22Rv1 (cell line): ENCODE measurements around the gene FAM9C.

Experiments used
- H3K27ac ChIP-seq: fragments of 450-650 bp; 2 replicates; pipeline ENCODE4 v1.5.1; 2017
- ZFX ChIP-seq: fragments of 450-650 bp; IDR thresholded peaks from 2 replicates; pipeline ENCODE4 v1.6.1; 2017; ENCODE audit warnings: antibody characterized with exemption, borderline replicate concordance
- TF ChIP-seq, protein P1 (sequence below): fragments of 450-650 bp; IDR thresholded peaks from 2 replicates; pipeline ENCODE4 v1.5.1; 2017; ENCODE audit warnings: mild to moderate bottlenecking

The FAM9C gene

DNA sequence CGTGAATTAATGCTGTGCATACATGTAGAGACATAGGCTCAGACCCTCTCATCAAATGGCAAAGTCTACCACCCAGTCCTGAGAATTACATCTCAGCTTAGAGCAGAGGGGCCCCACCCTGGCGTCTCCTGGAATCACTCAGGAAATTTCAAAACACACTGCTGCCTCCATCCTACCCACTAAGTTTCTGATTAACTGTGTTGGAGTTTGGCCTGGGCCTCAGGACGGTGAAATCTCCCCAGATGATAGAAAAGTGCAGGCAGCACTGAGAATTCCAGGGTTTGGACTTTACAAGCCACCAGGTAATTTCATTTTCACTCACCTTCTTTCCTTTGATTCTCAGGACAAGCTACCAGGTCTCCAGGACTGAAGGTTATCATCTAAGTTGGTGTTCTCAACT, 3.3 kb upstream of the FAM9C start:
- no peak overlapping the region for H3K27ac ChIP-seq
- no peak for TF ChIP-seq ZFX
- TF ChIP-seq, protein P1, sequence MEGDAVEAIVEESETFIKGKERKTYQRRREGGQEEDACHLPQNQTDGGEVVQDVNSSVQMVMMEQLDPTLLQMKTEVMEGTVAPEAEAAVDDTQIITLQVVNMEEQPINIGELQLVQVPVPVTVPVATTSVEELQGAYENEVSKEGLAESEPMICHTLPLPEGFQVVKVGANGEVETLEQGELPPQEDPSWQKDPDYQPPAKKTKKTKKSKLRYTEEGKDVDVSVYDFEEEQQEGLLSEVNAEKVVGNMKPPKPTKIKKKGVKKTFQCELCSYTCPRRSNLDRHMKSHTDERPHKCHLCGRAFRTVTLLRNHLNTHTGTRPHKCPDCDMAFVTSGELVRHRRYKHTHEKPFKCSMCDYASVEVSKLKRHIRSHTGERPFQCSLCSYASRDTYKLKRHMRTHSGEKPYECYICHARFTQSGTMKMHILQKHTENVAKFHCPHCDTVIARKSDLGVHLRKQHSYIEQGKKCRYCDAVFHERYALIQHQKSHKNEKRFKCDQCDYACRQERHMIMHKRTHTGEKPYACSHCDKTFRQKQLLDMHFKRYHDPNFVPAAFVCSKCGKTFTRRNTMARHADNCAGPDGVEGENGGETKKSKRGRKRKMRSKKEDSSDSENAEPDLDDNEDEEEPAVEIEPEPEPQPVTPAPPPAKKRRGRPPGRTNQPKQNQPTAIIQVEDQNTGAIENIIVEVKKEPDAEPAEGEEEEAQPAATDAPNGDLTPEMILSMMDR, result no peak

DNA sequence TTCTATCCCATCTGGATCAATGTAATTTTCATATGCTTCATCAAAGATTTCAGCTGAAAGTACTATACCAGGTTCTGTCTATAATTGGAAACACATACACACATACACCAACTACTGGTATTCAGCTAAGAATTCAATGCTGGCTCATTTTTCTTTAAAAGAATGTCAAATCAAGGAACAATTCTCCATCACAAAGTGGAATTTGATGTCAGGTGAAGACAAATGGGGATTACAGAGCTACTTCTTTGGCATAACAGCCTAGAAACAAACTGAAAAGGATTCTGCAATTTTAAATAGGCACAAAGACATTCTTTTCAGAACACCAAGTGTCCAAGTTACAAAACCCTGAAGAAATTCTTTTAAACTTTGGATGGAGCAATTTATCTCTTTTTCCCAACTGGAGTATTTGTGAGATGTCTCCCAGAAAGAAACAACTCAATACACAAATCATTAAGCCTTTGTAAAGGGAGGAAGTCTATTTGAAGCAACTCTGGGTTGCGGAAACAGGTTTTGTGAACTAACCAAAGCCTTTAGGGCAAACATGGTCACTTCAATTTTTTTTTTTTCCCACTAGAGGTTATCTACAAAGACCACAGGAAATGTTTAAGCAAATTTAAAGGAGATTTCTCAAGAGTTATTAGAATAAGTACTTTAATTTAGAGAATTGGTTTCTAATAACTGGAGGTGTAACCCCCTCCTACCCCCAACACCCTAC, 1.9 kb upstream of the FAM9C start:
- no peak for TF ChIP-seq ZFX
- TF ChIP-seq, protein P1, result no peak
- no peak overlapping the region for H3K27ac ChIP-seq

DNA sequence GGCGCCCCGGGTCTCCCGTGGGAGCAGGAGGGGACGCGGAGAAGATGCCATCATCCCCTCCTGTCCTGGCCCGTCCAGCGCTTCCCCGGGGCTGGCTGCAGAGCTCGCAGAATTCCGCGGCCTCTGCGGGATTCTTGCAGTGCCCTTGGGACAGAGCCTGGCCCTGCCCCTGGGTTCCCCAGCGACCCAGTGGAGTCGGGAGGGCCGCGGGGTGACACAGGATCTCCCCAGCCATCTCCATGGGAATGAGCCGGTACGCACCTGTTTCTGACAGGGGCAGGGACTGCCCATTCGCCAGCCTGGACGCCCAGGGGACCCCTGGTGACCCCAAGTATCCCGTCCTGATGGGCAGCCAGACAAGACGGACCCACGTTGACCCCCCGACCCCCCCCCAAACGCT, 482 bp downstream of the FAM9C start:
- H3K27ac ChIP-seq, result no peak overlapping the region
- TF ChIP-seq ZFX, result no peak
- TF ChIP-seq, protein P1, result no peak

DNA sequence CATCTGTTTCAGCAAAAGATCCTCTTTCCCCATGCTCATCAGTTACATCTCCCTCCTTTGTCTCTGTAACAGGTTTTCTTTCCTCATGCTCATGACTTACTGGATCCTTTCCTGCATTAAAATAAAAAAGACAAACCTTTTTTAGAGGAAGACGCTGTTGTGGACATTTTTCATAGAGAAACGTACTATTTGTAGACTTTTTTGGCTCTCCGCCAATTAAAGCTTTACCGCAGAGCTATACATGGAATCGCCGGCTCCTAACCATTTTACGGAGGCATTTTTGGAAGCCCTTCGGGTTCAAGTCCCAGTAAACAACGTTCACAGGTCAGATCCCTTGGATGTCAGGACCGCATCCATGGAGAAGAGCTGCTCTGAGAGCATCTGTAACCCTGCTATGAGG, 1.3 kb downstream of the FAM9C start:
- no peak overlapping the region for H3K27ac ChIP-seq
- TF ChIP-seq, protein P1, result no peak
- no peak for TF ChIP-seq ZFX

DNA sequence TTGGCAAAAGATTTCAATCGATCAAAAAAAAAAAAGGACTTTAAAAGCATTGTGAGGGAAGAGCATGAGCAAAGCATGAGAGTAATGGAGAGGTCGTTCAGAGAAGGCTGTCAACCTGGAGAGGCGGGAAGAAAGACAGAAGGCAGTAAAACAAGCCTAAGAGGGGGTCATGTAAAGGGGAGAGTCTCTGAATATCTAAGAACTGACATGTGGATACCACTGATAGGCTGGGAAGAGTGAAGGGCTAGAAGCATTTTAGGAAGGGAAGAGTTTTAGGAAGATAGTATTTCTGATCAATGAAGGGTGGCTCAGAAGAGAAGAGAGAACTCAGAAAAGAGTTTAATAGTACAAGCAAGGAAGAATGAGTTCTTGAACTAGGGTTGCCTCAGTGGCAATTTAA, 7.5 kb downstream of the FAM9C start:
- TF ChIP-seq ZFX, result no peak
- TF ChIP-seq, protein P1, result no peak
- H3K27ac ChIP-seq, result no peak overlapping the region

DNA sequence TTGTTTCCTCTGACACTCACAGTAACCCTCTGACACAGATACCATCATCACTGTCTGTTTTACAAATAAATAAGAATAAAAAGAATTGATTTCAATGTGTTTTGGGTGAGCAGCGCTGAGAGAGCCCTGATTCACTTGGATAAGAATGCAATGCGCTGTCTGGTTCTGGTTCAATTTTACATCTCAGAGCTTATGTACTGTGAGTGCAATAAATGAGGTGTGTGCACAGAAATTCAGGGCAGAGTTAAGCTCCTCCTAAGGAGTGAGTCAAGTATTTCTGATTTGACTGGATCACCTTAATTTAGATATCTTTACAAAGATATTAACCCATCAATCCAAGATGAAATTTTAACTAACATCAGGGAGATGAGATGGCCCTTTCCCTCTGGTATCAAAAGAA, 11.2 kb downstream of the FAM9C start:
- H3K27ac ChIP-seq, result no peak overlapping the region

More for the DNA sequence above, 11.2 kb downstream of the FAM9C start:
- TF ChIP-seq, protein P1, result no peak
- no peak for TF ChIP-seq ZFX
